ENCODE results near the gene SPATA33.
A peak's percentile ranks its signal among the peaks of the same experiment; 100 is the strongest.
"Not testable (repeated sequence)": the region's sequence is repeated elsewhere in the genome, so short reads cannot be mapped to it uniquely, and the experiment has no call there.

The SPATA33 gene

GRCh38 chr16:89651584-89651983 is 6.1 kb upstream of the SPATA33 start:
- no peaks in the 10 kb centered on the region for H3K4me1 ChIP-seq (ENCODE audit: insufficient read depth, low read length)
- no peaks in the 10 kb centered on the region for H3K27me3 ChIP-seq (ENCODE audit: insufficient read depth, low read length)
- no peak overlapping the region for H3K4me3 ChIP-seq (ENCODE audit: low read length)
- no peaks in the 10 kb centered on the region for H3K9me3 ChIP-seq (ENCODE audit: insufficient read depth, low read depth, low read length)
- no peak overlapping the region for H3K27ac ChIP-seq (ENCODE audit: low read depth, low read length)
- 95% methylated on average over 15 of the region's 15 CpGs for WGBS
- no peak overlapping the region for H3K9ac ChIP-seq (ENCODE audit: low read depth, low read length)
- peaks cover 24% of the 10 kb centered on the region for H3K36me3 ChIP-seq (ENCODE audit: insufficient read depth, low read length)

GRCh38 chr16:89653656-89654295 is 3.9 kb upstream of the SPATA33 start:
- 94% methylated on average over 10 of the region's 10 CpGs for WGBS
- no peak overlapping the region for H3K9ac ChIP-seq (ENCODE audit: low read depth, low read length)
- no peak overlapping the region for H3K27ac ChIP-seq (ENCODE audit: low read depth, low read length)
- H3K36me3 ChIP-seq (ENCODE audit: insufficient read depth, low read length): peaks cover 16% of the 10 kb centered on the region; the same call in 1 of the 2 replicates
- H3K4me3 ChIP-seq (ENCODE audit: low read length): no peak overlapping the region
- H3K9me3 ChIP-seq (ENCODE audit: insufficient read depth, low read depth, low read length): no peaks in the 10 kb centered on the region
- H3K27me3 ChIP-seq (ENCODE audit: insufficient read depth, low read length): no peaks in the 10 kb centered on the region
- H3K4me1 ChIP-seq (ENCODE audit: insufficient read depth, low read length): no peaks in the 10 kb centered on the region

GRCh38 chr16:89655062-89655643 is 2.5 kb upstream of the SPATA33 start:
- Histone ChIP-seq H3K27me3 (ENCODE audit: insufficient read depth, low read length) (no peaks in the 10 kb centered on the region), H3K9me3 (ENCODE audit: insufficient read depth, low read depth, low read length) (no peaks in the 10 kb centered on the region), H3K4me3 (ENCODE audit: low read length) (no peak overlapping the region), H3K27ac (ENCODE audit: low read depth, low read length) (no peak overlapping the region), H3K4me1 (ENCODE audit: insufficient read depth, low read length) (no peaks in the 10 kb centered on the region), H3K36me3 (ENCODE audit: insufficient read depth, low read length) (peaks cover 18% of the 10 kb centered on the region), H3K9ac (ENCODE audit: low read depth, low read length) (no peak overlapping the region)
- 96% methylated on average over 10 of the region's 10 CpGs for WGBS

DNA sequence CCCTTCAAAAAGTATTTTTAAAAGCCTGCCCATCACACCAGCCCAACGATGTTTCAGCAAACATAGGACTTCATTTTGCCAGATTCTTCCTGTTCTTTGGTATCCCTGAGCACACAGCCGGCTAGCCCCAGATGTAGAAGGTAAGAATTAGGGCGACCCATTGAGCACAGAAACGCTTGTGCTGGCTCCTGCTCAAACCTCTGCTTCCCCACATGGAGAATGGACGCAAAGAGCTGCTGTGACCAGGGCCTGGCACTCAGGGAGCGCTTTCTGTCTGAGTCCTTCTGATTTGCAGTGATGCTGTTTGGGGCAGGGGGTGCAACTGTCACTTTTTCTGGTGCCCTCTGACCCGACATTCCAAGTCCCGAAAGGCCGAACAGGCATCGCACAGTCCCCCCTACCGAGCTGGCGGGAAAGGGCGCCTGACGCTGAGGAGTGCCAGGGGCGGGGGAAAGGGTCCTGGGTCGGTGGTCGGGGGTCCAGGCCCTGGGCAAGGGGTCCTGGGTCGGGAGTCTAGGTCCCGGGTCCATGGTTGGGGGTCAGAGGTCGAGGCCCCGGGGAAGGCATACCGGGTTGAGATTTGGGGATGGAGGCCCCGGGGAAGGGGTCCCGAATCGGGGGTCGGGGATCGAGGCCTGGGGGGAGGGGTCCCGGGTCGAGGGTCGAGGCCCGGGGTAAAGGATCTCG is 1.1 kb upstream of the SPATA33 start:
- Histone ChIP-seq H3K36me3 (ENCODE audit: insufficient read depth, low read length) (peaks cover 32% of the 10 kb centered on the region), H3K27me3 (ENCODE audit: insufficient read depth, low read length) (no peaks in the 10 kb centered on the region), H3K9me3 (ENCODE audit: insufficient read depth, low read depth, low read length) (no peaks in the 10 kb centered on the region), H3K4me3 (ENCODE audit: low read length) (peak overlapping the region; percentile 95), H3K27ac (ENCODE audit: low read depth, low read length) (no peak overlapping the region), H3K9ac (ENCODE audit: low read depth, low read length) (peak overlapping the region; percentile 89), H3K4me1 (ENCODE audit: insufficient read depth, low read length) (no peaks in the 10 kb centered on the region)
- 31% methylated on average over 32 of the region's 32 CpGs for WGBS

- 22% methylated on average over 27 of the region's 27 CpGs for WGBS
- H3K27ac ChIP-seq (ENCODE audit: low read depth, low read length): peak overlapping the region; percentile 38; the same call in 1 of the 2 replicates
- H3K9me3 ChIP-seq (ENCODE audit: insufficient read depth, low read depth, low read length): no peaks in the 10 kb centered on the region
- no peaks in the 10 kb centered on the region for H3K4me1 ChIP-seq (ENCODE audit: insufficient read depth, low read length)
- peak overlapping the region; percentile 89 for H3K9ac ChIP-seq (ENCODE audit: low read depth, low read length)
- peaks cover 35% of the 10 kb centered on the region for H3K36me3 ChIP-seq (ENCODE audit: insufficient read depth, low read length)
- H3K27me3 ChIP-seq (ENCODE audit: insufficient read depth, low read length): no peaks in the 10 kb centered on the region
- peak overlapping the region; percentile 95 for H3K4me3 ChIP-seq (ENCODE audit: low read length)
These were observed 714 bp downstream of the SPATA33 start for GRCh38 chr16:89658221-89658879.

DNA sequence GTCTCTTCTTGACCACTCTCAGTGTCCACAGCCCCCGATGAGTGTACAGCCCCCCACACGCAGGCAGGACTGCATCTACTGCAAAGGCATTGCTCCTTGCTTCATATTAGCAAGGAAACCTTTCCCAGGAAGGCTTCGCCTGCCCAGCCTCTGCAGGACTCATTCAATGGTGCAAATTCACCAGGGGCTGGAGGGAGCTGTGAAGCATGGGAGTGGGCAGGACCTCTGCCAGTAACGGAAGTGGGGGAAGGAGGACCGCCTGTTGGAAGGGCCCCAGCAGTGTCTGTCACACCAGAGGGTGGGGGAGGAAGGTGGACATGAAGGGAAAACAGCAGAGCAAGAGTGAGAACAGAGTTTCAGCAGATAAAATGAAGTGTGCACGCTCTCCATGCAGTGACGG is 2.5 kb downstream of the SPATA33 start:
- no peaks in the 10 kb centered on the region for H3K9me3 ChIP-seq (ENCODE audit: insufficient read depth, low read depth, low read length)
- peaks cover 39% of the 10 kb centered on the region for H3K36me3 ChIP-seq (ENCODE audit: insufficient read depth, low read length)
- 94% methylated on average over 7 of the region's 7 CpGs for WGBS
- no peak overlapping the region for H3K4me3 ChIP-seq (ENCODE audit: low read length)
- no peaks in the 10 kb centered on the region for H3K4me1 ChIP-seq (ENCODE audit: insufficient read depth, low read length)
- no peak overlapping the region for H3K9ac ChIP-seq (ENCODE audit: low read depth, low read length)
- no peak overlapping the region for H3K27ac ChIP-seq (ENCODE audit: low read depth, low read length)
- no peaks in the 10 kb centered on the region for H3K27me3 ChIP-seq (ENCODE audit: insufficient read depth, low read length)

DNA sequence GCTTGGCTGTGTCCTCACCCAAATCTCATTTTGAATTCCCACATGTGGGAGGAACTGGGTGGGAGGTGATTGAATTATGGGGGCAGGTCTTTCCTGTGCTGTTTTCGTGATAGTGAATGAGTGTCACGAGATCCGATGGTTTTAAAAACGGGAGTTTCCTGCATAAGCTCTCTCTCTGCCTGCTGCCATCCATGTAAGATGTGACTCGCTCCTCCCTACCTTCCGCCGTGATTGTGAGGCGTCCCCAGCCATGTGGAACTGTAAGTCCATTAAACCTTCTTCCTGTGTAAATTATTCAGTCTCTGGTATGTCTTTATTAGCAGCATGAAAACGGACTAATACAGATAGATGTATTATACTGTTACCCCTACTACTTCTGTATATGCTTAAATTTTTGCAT is 3.6 kb downstream of the SPATA33 start:
- Histone ChIP-seq H3K36me3 (ENCODE audit: insufficient read depth, low read length) (peaks cover 42% of the 10 kb centered on the region), H3K9me3 (ENCODE audit: insufficient read depth, low read depth, low read length) (peaks cover 6% of the 10 kb centered on the region; the same call in 1 of the 2 replicates), H3K4me1 (ENCODE audit: insufficient read depth, low read length) (no peaks in the 10 kb centered on the region), H3K27ac (ENCODE audit: low read depth, low read length) (no peak overlapping the region), H3K4me3 (ENCODE audit: low read length) (no peak overlapping the region), H3K27me3 (ENCODE audit: insufficient read depth, low read length) (no peaks in the 10 kb centered on the region), H3K9ac (ENCODE audit: low read depth, low read length) (no peak overlapping the region)
- WGBS: 95% methylated on average over 8 of the region's 9 CpGs

DNA sequence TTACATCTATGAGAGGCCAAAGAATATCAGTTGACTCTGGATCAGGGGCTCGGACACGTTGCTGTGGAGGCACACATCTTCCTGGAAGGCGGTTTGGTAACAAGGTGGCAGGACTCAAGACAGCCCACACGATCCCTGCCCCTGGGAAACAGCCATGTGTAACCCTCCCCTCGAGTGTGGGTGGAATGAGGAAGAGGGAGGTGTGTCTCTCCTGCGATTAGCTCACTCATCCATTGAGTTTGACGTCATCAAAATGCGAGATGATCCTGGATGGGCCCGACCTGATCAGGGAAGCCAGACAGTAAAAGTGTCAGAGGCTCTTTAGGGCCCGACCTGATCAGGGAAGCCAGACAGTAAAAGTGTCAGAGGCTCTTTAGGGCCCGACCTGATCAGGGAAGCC is 6.6 kb downstream of the SPATA33 start:
- H3K27ac ChIP-seq (ENCODE audit: low read depth, low read length); H3K9ac ChIP-seq (ENCODE audit: low read depth, low read length); H3K27me3 ChIP-seq (ENCODE audit: insufficient read depth, low read length); H3K4me3 ChIP-seq (ENCODE audit: low read length); H3K4me1 ChIP-seq (ENCODE audit: insufficient read depth, low read length): not testable (repeated sequence)
- H3K9me3 ChIP-seq (ENCODE audit: insufficient read depth, low read depth, low read length): peaks cover 11% of the 10 kb centered on the region; the same call in 1 of the 2 replicates
- H3K36me3 ChIP-seq (ENCODE audit: insufficient read depth, low read length): peaks cover 43% of the 10 kb centered on the region
- WGBS: 93% methylated on average over 10 of the region's 11 CpGs

- H3K4me1 ChIP-seq (ENCODE audit: insufficient read depth, low read length); H3K4me3 ChIP-seq (ENCODE audit: low read length); H3K27ac ChIP-seq (ENCODE audit: low read depth, low read length); H3K9ac ChIP-seq (ENCODE audit: low read depth, low read length); H3K27me3 ChIP-seq (ENCODE audit: insufficient read depth, low read length): not testable (repeated sequence)
- peaks cover 11% of the 10 kb centered on the region; the same call in 1 of the 2 replicates for H3K9me3 ChIP-seq (ENCODE audit: insufficient read depth, low read depth, low read length)
- peaks cover 21% of the 10 kb centered on the region; the same call in 1 of the 2 replicates for H3K36me3 ChIP-seq (ENCODE audit: insufficient read depth, low read length)
- WGBS: 54% methylated on average over 5 of the region's 7 CpGs
These were observed 9.4 kb downstream of the SPATA33 start for GRCh38 chr16:89667000-89667399.

DNA sequence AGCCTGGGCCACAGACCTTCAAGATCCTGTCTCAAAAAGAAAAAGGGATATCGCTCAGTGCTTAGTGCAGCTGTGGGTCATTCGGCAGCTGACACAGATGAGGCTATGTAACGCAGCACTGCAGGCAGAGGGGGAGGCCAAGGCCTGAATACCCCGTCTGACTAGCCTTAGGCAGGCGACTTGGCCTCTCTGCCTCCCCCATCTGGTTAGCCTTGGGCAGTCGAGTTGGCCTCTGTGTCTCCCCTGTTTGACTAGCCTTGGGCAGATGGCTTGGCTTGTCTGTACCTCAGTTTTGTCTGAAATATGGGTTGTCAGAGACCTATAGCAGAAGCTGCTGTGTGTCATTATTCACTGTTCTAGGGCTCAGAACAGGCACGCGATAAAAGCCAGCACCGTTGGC is 10.0 kb downstream of the SPATA33 start:
- Histone ChIP-seq H3K4me3 (ENCODE audit: low read length) (no peak overlapping the region), H3K36me3 (ENCODE audit: insufficient read depth, low read length) (peaks cover 21% of the 10 kb centered on the region; the same call in 1 of the 2 replicates)
- WGBS: 84% methylated on average over 9 of the region's 9 CpGs

GRCh38 chr16:89668790-89669158 is 11.1 kb downstream of the SPATA33 start:
- Histone ChIP-seq H3K9ac (ENCODE audit: low read depth, low read length) (no peak overlapping the region), H3K27ac (ENCODE audit: low read depth, low read length) (no peak overlapping the region), H3K4me3 (ENCODE audit: low read length) (no peak overlapping the region), H3K9me3 (ENCODE audit: insufficient read depth, low read depth, low read length) (peaks cover 11% of the 10 kb centered on the region; the same call in 1 of the 2 replicates), H3K27me3 (ENCODE audit: insufficient read depth, low read length) (no peaks in the 10 kb centered on the region), H3K36me3 (ENCODE audit: insufficient read depth, low read length) (peaks cover 12% of the 10 kb centered on the region; the same call in 1 of the 2 replicates), H3K4me1 (ENCODE audit: insufficient read depth, low read length) (no peaks in the 10 kb centered on the region)
- 91% methylated on average over 5 of the region's 5 CpGs for WGBS

More for the DNA sequence above, 10.0 kb downstream of the SPATA33 start:
- H3K27me3 ChIP-seq (ENCODE audit: insufficient read depth, low read length): no peaks in the 10 kb centered on the region
- H3K27ac ChIP-seq (ENCODE audit: low read depth, low read length): no peak overlapping the region
- H3K4me1 ChIP-seq (ENCODE audit: insufficient read depth, low read length): no peaks in the 10 kb centered on the region
- H3K9me3 ChIP-seq (ENCODE audit: insufficient read depth, low read depth, low read length): peaks cover 11% of the 10 kb centered on the region; the same call in 1 of the 2 replicates
- no peak overlapping the region for H3K9ac ChIP-seq (ENCODE audit: low read depth, low read length)

Measured in HUES64 (cell line).